Measurements from ENCODE around the gene PPP6R1. TPM values are rescaled to one million over a fixed set of nuclear protein-coding genes. Genes with fewer than 3 reads are reported as not detected.
A peak's percentile ranks its signal among the peaks of the same experiment; 100 is the strongest.

The PPP6R1 gene
- total RNA-seq, 1 experiment from 2014 or later, result 44.9 TPM

GRCh38 chr19:55289117-55289796 is 30.4 kb upstream of the PPP6R1 start:
- no peak overlapping the region for H3K27ac ChIP-seq
- H3K27me3 ChIP-seq, result no peaks in the 10 kb centered on the region
- peak in 1 of 2 experiments; percentile 50 for DNase-seq
- H3K4me1 ChIP-seq, result no peaks in the 10 kb centered on the region
- peaks cover 10% of the 10 kb centered on the region; the same call in 1 of the 2 replicates for H3K36me3 ChIP-seq
- H3K4me3 ChIP-seq, result no peak overlapping the region
- H3K9me3 ChIP-seq (replicated peaks), result no peaks in the 10 kb centered on the region

- Histone ChIP-seq H3K4me3 (no peak overlapping the region), H3K4me1 (peaks cover 3% of the 10 kb centered on the region; the same call in 1 of the 2 replicates), H3K27me3 (no peaks in the 10 kb centered on the region), H3K36me3 (peaks cover 10% of the 10 kb centered on the region; the same call in 1 of the 2 replicates), H3K9me3 (replicated peaks) (no peaks in the 10 kb centered on the region), H3K27ac (no peak overlapping the region)
- no peak for DNase-seq
Measured at GRCh38 chr19:55287361-55288079, 28.7 kb upstream of the PPP6R1 start.

GRCh38 chr19:55285229-55285890 is 26.5 kb upstream of the PPP6R1 start:
- DNase-seq, result no peak
- peaks cover 3% of the 10 kb centered on the region; the same call in 1 of the 2 replicates for H3K36me3 ChIP-seq
- H3K27me3 ChIP-seq, result no peaks in the 10 kb centered on the region
- H3K4me1 ChIP-seq, result peaks cover 8% of the 10 kb centered on the region; the same call in 1 of the 2 replicates
- no peak overlapping the region for H3K4me3 ChIP-seq
- no peak overlapping the region for H3K27ac ChIP-seq
- no peaks in the 10 kb centered on the region for H3K9me3 ChIP-seq (replicated peaks)

- H3K36me3 ChIP-seq, result peaks cover 3% of the 10 kb centered on the region; the same call in 1 of the 2 replicates
- no peaks in the 10 kb centered on the region for H3K27me3 ChIP-seq
- H3K4me3 ChIP-seq, result peak overlapping the region; percentile 60
- DNase-seq, result no peak
- H3K9me3 ChIP-seq (replicated peaks), result no peaks in the 10 kb centered on the region
- H3K4me1 ChIP-seq, result peaks cover 8% of the 10 kb centered on the region; the same call in 1 of the 2 replicates
- no peak overlapping the region for H3K27ac ChIP-seq
Measured at GRCh38 chr19:55284405-55285058, 25.7 kb upstream of the PPP6R1 start.

GRCh38 chr19:55283548-55284377 is 24.9 kb upstream of the PPP6R1 start, which contains the start of gene BRSK1:
Gene BRSK1, plus strand, starts transcription at chr19:55283997. Its CDS starts 446 bp downstream, at chr19:55284443.
- no peaks in the 10 kb centered on the region for H3K36me3 ChIP-seq
- H3K4me3 ChIP-seq, result peak within 1 kb of the TSS; percentile 60
- H3K27me3 ChIP-seq, result no peaks in the 10 kb centered on the region
- no peaks in the 10 kb centered on the region for H3K9me3 ChIP-seq (replicated peaks)
- H3K27ac ChIP-seq, result no peak within 1 kb of the TSS
- peak; percentile 84 to 88 for DNase-seq
- peaks cover 8% of the 10 kb centered on the region; the same call in 1 of the 2 replicates for H3K4me1 ChIP-seq

- peaks cover 6% of the 10 kb centered on the region; the same call in 1 of the 2 replicates for H3K36me3 ChIP-seq
- DNase-seq, result peak; percentile 96
- peak within 1 kb of the TSS; percentile 20; the same call in 1 of the 2 replicates for H3K27ac ChIP-seq
- peaks cover 8% of the 10 kb centered on the region; the same call in 1 of the 2 replicates for H3K4me1 ChIP-seq
- no peaks in the 10 kb centered on the region for H3K9me3 ChIP-seq (replicated peaks)
- peak within 1 kb of the TSS; percentile 77 for H3K4me3 ChIP-seq
- H3K27me3 ChIP-seq, result no peaks in the 10 kb centered on the region
Measured at GRCh38 chr19:55279770-55280643, 21.2 kb upstream of the PPP6R1 start, which contains the start of gene HSPBP1. Gene HSPBP1, minus strand, starts transcription at chr19:55280110. Its CDS starts 502 bp downstream, at chr19:55279608.

- H3K4me1 ChIP-seq, result peaks cover 8% of the 10 kb centered on the region; the same call in 1 of the 2 replicates
- H3K27ac ChIP-seq, result no peak overlapping the region; the same call in 1 of the 2 replicates
- no peaks in the 10 kb centered on the region for H3K9me3 ChIP-seq (replicated peaks)
- no peaks in the 10 kb centered on the region for H3K27me3 ChIP-seq
- peaks cover 6% of the 10 kb centered on the region; the same call in 1 of the 2 replicates for H3K36me3 ChIP-seq
- DNase-seq, result no peak
- peak overlapping the region; percentile 77 for H3K4me3 ChIP-seq
Measured at GRCh38 chr19:55279340-55279739, 20.5 kb upstream of the PPP6R1 start.

- no peaks in the 10 kb centered on the region for H3K9me3 ChIP-seq (replicated peaks)
- H3K27ac ChIP-seq, result no peak overlapping the region
- peaks cover 6% of the 10 kb centered on the region; the same call in 1 of the 2 replicates for H3K36me3 ChIP-seq
- no peak overlapping the region for H3K4me3 ChIP-seq
- peaks cover 7% of the 10 kb centered on the region; the same call in 1 of the 2 replicates for H3K4me1 ChIP-seq
- H3K27me3 ChIP-seq, result no peaks in the 10 kb centered on the region
- no peak for DNase-seq
Measured at GRCh38 chr19:55278391-55279135, 19.7 kb upstream of the PPP6R1 start.

- no peak for DNase-seq
- Histone ChIP-seq H3K4me3 (no peak overlapping the region), H3K36me3 (peaks cover 6% of the 10 kb centered on the region; the same call in 1 of the 2 replicates), H3K27me3 (no peaks in the 10 kb centered on the region), H3K9me3 (replicated peaks) (no peaks in the 10 kb centered on the region), H3K4me1 (peaks cover 5% of the 10 kb centered on the region; the same call in 1 of the 2 replicates), H3K27ac (no peak overlapping the region)
Measured at GRCh38 chr19:55277494-55277893, 18.7 kb upstream of the PPP6R1 start.

GRCh38 chr19:55276720-55277430 is 18.1 kb upstream of the PPP6R1 start:
- Histone ChIP-seq H3K27me3 (no peaks in the 10 kb centered on the region), H3K4me3 (no peak overlapping the region), H3K36me3 (peaks cover 6% of the 10 kb centered on the region; the same call in 1 of the 2 replicates), H3K27ac (no peak overlapping the region), H3K9me3 (replicated peaks) (no peaks in the 10 kb centered on the region), H3K4me1 (peaks cover 5% of the 10 kb centered on the region; the same call in 1 of the 2 replicates)
- DNase-seq, result no peak

GRCh38 chr19:55275851-55276719 is 17.3 kb upstream of the PPP6R1 start:
- Histone ChIP-seq H3K4me1 (peaks cover 5% of the 10 kb centered on the region; the same call in 1 of the 2 replicates), H3K27ac (no peak overlapping the region), H3K27me3 (no peaks in the 10 kb centered on the region), H3K9me3 (replicated peaks) (no peaks in the 10 kb centered on the region), H3K36me3 (peaks cover 6% of the 10 kb centered on the region; the same call in 1 of the 2 replicates), H3K4me3 (no peak overlapping the region)
- no peak for DNase-seq

Data from SJCRH30 (cell line).